Pancreas (tissue), 10 donors: ENCODE data around the gene PDK4. TPM values are rescaled to one million over a fixed set of nuclear protein-coding genes. Genes with fewer than 3 reads are reported as not detected.

Source experiments
- ATAC-seq, 4 donors: fragments of 200-7000 bp; cut with Tn5 transposase; one replicate each; pipeline versions ENCODE4 v1.8.0 to v1.9.1; 2020; ENCODE audit warnings: mild to moderate bottlenecking in 4 of 4, moderate library complexity in 4 of 4
- DNase-seq, 6 donors: peaks; one replicate each; pipeline ENCODE4 v3.0.0-alpha.2; 2020
- FAIRE-seq: peaks from 2 replicates; lab custom pipeline; 2012; peaks lifted over from hg19 to GRCh38; lab: Jason Lieb, UNC
- H3K27ac ChIP-seq, 4 donors: fragments of 200-600 bp; sonication (generic); 1 replicate in 3 of 4; 2 replicates in 1 of 4; pipeline versions ENCODE4 v1.5.0 to v1.8.0; 2020
- H3K27me3 ChIP-seq, 4 donors: fragments of 200-600 bp; one replicate each; pipeline ENCODE4 v1.8.0; 2021
- H3K36me3 ChIP-seq, 3 donors: fragments of 200-600 bp; sonication (generic) in 1 of 3; one replicate each; pipeline versions ENCODE4 v1.5.0 to v1.8.0; 2020 to 2021
- H3K4me1 ChIP-seq, 3 donors: fragments of 200-600 bp; one replicate each; pipeline ENCODE4 v1.8.0; 2021
- H3K4me3 ChIP-seq, 4 donors: fragments of 200-600 bp; sonication (generic) in 2 of 4; one replicate each; pipeline versions ENCODE4 v1.5.0 to v1.8.0; 2020 to 2021
- H3K9me3 ChIP-seq, 4 donors: fragments of 200-600 bp; one replicate each; pipeline ENCODE4 v1.8.0; 2021
- CTCF ChIP-seq, 4 donors: fragments of 200-600 bp; sonication (generic) in 3 of 4; IDR thresholded peaks; one replicate each; pipeline versions ENCODE4 v1.5.0 to v1.8.0; 2021; ENCODE audit warnings: antibody characterized with exemption in 4 of 4
- WGBS, 2 donors: extraction: QIAGEN DNeasy Blood & Tissue Kit; methylation state at CpG; one replicate each; pipeline ENCODE4 v1.1.7; 2013; 5-methylcytosine and 5-hydroxymethylcytosine counted together
- intact Hi-C, 3 donors: fragments of 100-400 bp; cut with DNase I; formaldehyde crosslinking; loops; one replicate each; pipeline versions ENCODE4 v1.11.1 to v1.14.2; 2022
- polyA plus RNA-seq, 2 donors: library from polyadenylated mRNA; stranded (reverse); fragments of 200-250 nt; gene quantifications; one replicate each; pipeline ENCODE4 v1.2.3, GENCODE V29; 2013
- total RNA-seq, 6 donors: library from RNA; stranded (reverse); fragmentation: NEBNext Ultra II Directional in 4 of 6; extraction: Animal tissue kit (Norgen Biotek cat#: 25700) in 4 of 6; gene quantifications; one replicate each; pipeline versions ENCODE4 v1.2.1 to v1.2.4, GENCODE V29; 2021 to 2023
- donor health status: healthy with polysubstance abuse.
- donor health status: DM: no; HTN: no; CAD: no; lungs with moderate emphysema.
- donor health status: DM: no; HTN: no; CAD: no.
- donor health status: control.
- donor health status: control.
- donor health status: Bipolar disorder and iron deficiency.
- donor health status: DM: yes; HTN: yes; CAD: no.
- donor health status: DM: no; HTN: no; CAD: no.
- donor health status: DM: no; HTN: no; CAD: no.
- donor health status: DM: yes; HTN: yes; CAD: no.

The PDK4 gene
- total and polyA plus RNA-seq, 8 donors, result 20.4 to 679 (median 64.4) TPM

DNA sequence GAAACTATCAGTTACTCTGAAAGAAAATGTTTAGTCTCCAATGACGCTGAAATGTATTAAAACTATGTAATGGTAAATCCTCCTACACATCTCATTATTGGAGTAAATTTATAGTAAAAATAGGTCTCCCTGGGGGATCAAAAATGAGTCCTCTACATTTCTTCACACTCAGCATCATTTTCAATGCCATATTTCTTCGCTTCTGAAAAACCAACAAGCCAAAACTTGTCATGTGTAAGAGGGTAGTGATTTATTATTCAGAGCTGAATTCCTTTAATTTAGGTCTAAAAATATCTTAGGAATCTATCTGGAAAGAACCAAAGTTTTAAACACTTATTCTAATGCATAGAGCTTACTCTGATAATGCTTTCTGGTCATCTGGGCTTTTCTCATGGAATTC, 3.0 kb downstream of the PDK4 start:
- ATAC-seq (no peak), DNase-seq (no peak), FAIRE-seq (no peak)
- H3K4me1 ChIP-seq, result peaks cover 12 to 53% (median 49%) of the 10 kb centered on the region in 3 donors
- TF ChIP-seq CTCF (IDR thresholded peaks at IDR 0.05), result no peak
- peaks cover 0 to 73% (median 7%) of the 10 kb centered on the region in 3 donors for H3K36me3 ChIP-seq
- intact Hi-C loops, result loop anchor here in 1 of 3 donors (10.0 kb wide), 1 partner anchor 49 kb away; no protein-coding TSS in a partner anchor
- peak overlapping the region in 3 of 4 donors; percentile 5 to 89 (median 5) for H3K4me3 ChIP-seq
- no peaks in the 10 kb centered on the region for H3K27me3 ChIP-seq
- H3K27ac ChIP-seq, result peak overlapping the region in 3 of 4 donors; percentile 97 to 98 (median 98)
- H3K9me3 ChIP-seq, result no peaks in the 10 kb centered on the region
- WGBS, 2 donors, result 45 to 46% methylated on average over 2 of the region's 2 CpGs

GRCh38 chr7:95592570-95592969, 3.7 kb downstream of the PDK4 start:
- Histone ChIP-seq H3K9me3 (no peaks in the 10 kb centered on the region), H3K27me3 (no peaks in the 10 kb centered on the region), H3K4me1 (peaks cover 15 to 52% (median 51%) of the 10 kb centered on the region in 3 donors), H3K4me3 (peak overlapping the region in 2 of 4 donors; percentile 5 to 89), H3K27ac (peak overlapping the region in 2 of 4 donors; percentile 97 to 98), H3K36me3 (peaks cover 0 to 81% (median 10%) of the 10 kb centered on the region in 3 donors)
- WGBS, 2 donors, result 87 to 93% methylated on average over 5 of the region's 5 CpGs
- DNase-seq (no peak), FAIRE-seq (peak; percentile 23), ATAC-seq (no peak)
- intact Hi-C loops, result loop anchor here in 1 of 3 donors (10.0 kb wide), 1 partner anchor 48 kb away; no protein-coding TSS in a partner anchor
- TF ChIP-seq CTCF (IDR thresholded peaks at IDR 0.05), result no peak

DNA sequence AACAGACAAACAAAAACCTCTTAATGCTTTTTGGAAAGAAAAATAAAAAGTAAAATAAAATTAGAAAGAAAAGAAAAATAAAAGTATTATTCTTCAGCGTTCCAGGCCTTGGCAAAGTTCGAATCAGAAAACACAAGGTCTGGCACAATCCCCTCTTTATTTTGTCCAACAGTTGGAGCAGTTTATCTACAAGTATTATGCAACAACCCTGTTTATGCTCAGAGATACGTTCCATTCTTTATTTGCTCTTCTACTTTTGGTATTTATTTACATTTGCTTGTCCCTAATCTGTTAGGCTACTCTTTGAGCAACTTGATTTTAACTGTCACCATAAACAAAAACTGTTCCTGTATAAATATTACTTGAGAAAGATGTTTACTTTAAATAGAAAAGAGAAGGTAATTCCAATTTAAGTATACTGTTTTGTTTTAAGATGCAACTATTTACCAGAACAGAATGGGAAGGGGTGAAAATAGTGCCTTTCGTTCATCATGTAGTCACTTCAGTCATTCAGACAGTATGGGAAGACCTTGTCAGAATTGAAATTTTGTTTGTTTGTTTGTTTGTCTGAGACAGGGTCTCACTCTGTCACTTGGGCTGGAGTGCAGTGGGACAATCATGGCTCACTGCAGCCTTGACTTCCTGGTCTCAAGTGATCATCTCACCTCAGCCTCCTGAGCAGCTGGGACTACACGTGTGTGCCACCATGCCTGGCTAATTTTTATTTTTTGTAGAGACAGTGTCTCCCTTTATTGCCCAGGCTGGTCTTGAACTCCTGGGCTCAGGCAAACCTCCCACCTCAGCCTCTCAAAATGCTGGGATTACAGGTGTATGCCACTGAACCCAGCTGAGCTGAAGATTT, 5.7 kb downstream of the PDK4 start:
- Histone ChIP-seq H3K4me1 (peaks cover 17 to 60% (median 54%) of the 10 kb centered on the region in 3 donors), H3K27ac (peak overlapping the region; percentile 16 to 98 (median 73)), H3K9me3 (no peaks in the 10 kb centered on the region), H3K36me3 (peaks cover 0 to 98% (median 16%) of the 10 kb centered on the region in 3 donors), H3K27me3 (no peaks in the 10 kb centered on the region), H3K4me3 (peak overlapping the region in 1 of 4 donors; percentile 89)
- DNase-seq (peak in 2 of 6 donors; percentile 7 to 41), ATAC-seq (peak; percentile 8 to 79 (median 64)), FAIRE-seq (peak; percentile 87)
- intact Hi-C loops, result loop anchor here in 1 of 3 donors (10.0 kb wide), 1 partner anchor 46 kb away; no protein-coding TSS in a partner anchor
- WGBS, 2 donors, result 15 to 17% methylated on average over 5 of the region's 5 CpGs
- TF ChIP-seq CTCF (IDR thresholded peaks at IDR 0.05), result no peak

- H3K27me3 ChIP-seq, result no peaks in the 10 kb centered on the region
- H3K9me3 ChIP-seq, result no peaks in the 10 kb centered on the region
- WGBS, 2 donors, result 96 to 100% methylated on average over 1 of the region's 1 CpG
- FAIRE-seq, result no peak
- no peak for DNase-seq
- peak overlapping the region in 1 of 4 donors; percentile 89 for H3K4me3 ChIP-seq
- TF ChIP-seq CTCF (IDR thresholded peaks at IDR 0.05), result no peak
- H3K4me1 ChIP-seq, result peaks cover 17 to 60% (median 50%) of the 10 kb centered on the region in 3 donors
- ATAC-seq, result no peak
- peaks cover 0 to 98% (median 18%) of the 10 kb centered on the region in 3 donors for H3K36me3 ChIP-seq
- H3K27ac ChIP-seq, result peak overlapping the region in 3 of 4 donors; percentile 71 to 98 (median 75)
- intact Hi-C loops, result loop anchor here in 1 of 3 donors (10.0 kb wide), 1 partner anchor 45 kb away; no protein-coding TSS in a partner anchor
These were observed 6.5 kb downstream of the PDK4 start for GRCh38 chr7:95589766-95590165.
